Caco-2 (cell line): Measurements from ENCODE around the gene CYP2S1. TPM values are rescaled to one million over a fixed set of nuclear protein-coding genes. Genes with fewer than 3 reads are reported as not detected.

Source experiments
- BruUV-seq: library from RNA; stranded (reverse); fragments of 400-500 nt; replicated peaks from 2 replicates; lab custom pipeline; 2021; lab: Mats Ljungman, UMichigan
- CTCF ChIA-PET: fragments of 300-600 bp; sonication (Branson Sonifier 250); formaldehyde crosslinking; loops from one replicate; lab custom pipeline; 2022; ENCODE audit warnings: antibody characterized with exemption; lab: Charles Lee
- POLR2A ChIA-PET: fragments of 300-600 bp; sonication (Branson Sonifier 250); formaldehyde crosslinking; loops from one replicate; lab custom pipeline; 2022; ENCODE audit warnings: antibody characterized with exemption; lab: Charles Lee
- DNase-seq, 2 experiments: peaks; one replicate each; pipeline versions ENCODE4 v3.0.0 to v3.0.0-alpha.2; 2020 to 2022
- H3K27me3 ChIP-seq: replicated peaks from 2 replicates; pipeline ENCODE4 v1.6.0; 2011; ENCODE audit warnings: low read length; ENCODE audit not compliant: control insufficient read depth, insufficient read depth
- H3K36me3 ChIP-seq: 2 replicates; pipeline ENCODE4 v1.5.1; 2011; ENCODE audit warnings: low read length; ENCODE audit not compliant: control insufficient read depth, insufficient read depth
- H3K4me1 ChIP-seq: fragments of 250-450 bp; sonication (Bioruptor Pico); 2 replicates; pipeline ENCODE4 v1.5.1; 2020; ENCODE audit warnings: mild to moderate bottlenecking
- H3K4me3 ChIP-seq: 2 replicates; pipeline ENCODE4 v1.5.1; 2011; ENCODE audit warnings: low read depth, mild to moderate bottlenecking, control low read depth, low read length
- H3K9me3 ChIP-seq: fragments of 250-450 bp; sonication (Bioruptor Pico); 2 replicates; pipeline ENCODE4 v1.5.1; 2020; ENCODE audit warnings: mild to moderate bottlenecking, moderate library complexity
- H3K27ac Mint-ChIP-seq: one replicate; pipeline ENCODE4 v1.8.0; 2022; ENCODE audit warnings: mixed read lengths; ENCODE audit not compliant: unreplicated experiment
- H3K27me3 Mint-ChIP-seq: one replicate; pipeline ENCODE4 v1.8.0; 2022; ENCODE audit warnings: mixed read lengths; ENCODE audit not compliant: insufficient read depth, unreplicated experiment
- H3K36me3 Mint-ChIP-seq: one replicate; pipeline ENCODE4 v1.8.0; 2022; ENCODE audit warnings: mild to moderate bottlenecking, mixed read lengths; ENCODE audit not compliant: insufficient read depth, unreplicated experiment
- H3K4me1 Mint-ChIP-seq: one replicate; pipeline ENCODE4 v1.8.0; 2022; ENCODE audit warnings: low read depth, mixed read lengths; ENCODE audit not compliant: unreplicated experiment
- H3K4me3 Mint-ChIP-seq: one replicate; pipeline ENCODE4 v1.8.0; 2022; ENCODE audit warnings: mild to moderate bottlenecking, moderate library complexity, mixed read lengths; ENCODE audit not compliant: unreplicated experiment
- H3K9me3 Mint-ChIP-seq: one replicate; pipeline ENCODE4 v1.8.0; 2022; ENCODE audit warnings: mixed read lengths; ENCODE audit not compliant: unreplicated experiment
- intact Hi-C: fragments of 100-400 bp; cut with micrococcal nuclease; formaldehyde crosslinking; loops from one replicate; pipeline ENCODE4 v1.10.0; 2022; ENCODE audit not compliant: unreplicated experiment
- total RNA-seq: library from RNA; stranded (reverse); gene quantifications from 2 replicates; pipeline ENCODE4 v1.2.3, GENCODE V29; 2022
- TF ChIP-seq, protein P1 (sequence below), 2 experiments: fragments of 200-600 bp in 1 of 2; IDR thresholded peaks; 1 replicate in 1 of 2; 2 replicates in 1 of 2; pipeline versions ENCODE4 v1.5.1 to v1.8.0; 2011 to 2022; ENCODE audit warnings: antibody characterized with exemption in 1 of 2, control low read depth in 1 of 2, inconsistent platforms in 1 of 2, low read depth in 1 of 2, low read length in 1 of 2, mild to moderate bottlenecking in 1 of 2, moderate library complexity in 1 of 2; ENCODE audit not compliant: insufficient read depth in 1 of 2, severe bottlenecking in 1 of 2, unreplicated experiment in 1 of 2

CYP2S1 gene
- total RNA-seq, 1 experiment from 2014 or later: 56.0 TPM

DNA sequence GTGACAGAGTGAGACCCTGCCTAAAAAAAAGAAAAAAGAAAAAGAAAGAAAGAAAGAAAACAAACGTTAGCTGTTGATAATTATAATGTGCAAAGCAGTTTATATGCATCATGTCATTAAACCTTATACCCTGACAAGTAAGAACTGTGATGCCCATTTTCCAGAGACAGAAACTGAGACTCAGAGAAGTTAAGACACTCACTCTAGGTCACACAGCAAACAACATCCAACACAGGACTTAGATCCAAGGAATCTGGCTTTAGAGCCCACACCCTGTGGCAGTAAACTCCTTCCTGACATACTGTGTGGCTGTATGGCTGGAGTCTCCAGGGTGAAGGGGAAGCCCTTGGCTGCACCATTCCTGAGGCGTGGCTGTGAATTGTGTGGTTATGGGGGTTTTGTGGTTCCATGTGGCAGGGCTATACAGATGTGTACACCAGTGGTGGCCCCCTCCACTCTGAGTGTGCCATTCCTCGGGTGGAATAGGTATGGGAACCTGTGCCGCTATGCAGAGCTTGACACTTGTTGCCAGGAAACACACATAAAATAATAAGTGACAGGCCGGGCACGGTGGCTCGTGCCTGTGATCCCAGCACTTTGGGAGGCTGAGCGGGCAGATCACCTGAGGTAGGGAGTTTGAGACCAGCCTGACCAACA lies 41.6 kb downstream of the CYP2S1 start:
- ChIA-PET POLR2A (no interaction called here), CTCF (no interaction called here)
- TF ChIP-seq, protein P1, sequence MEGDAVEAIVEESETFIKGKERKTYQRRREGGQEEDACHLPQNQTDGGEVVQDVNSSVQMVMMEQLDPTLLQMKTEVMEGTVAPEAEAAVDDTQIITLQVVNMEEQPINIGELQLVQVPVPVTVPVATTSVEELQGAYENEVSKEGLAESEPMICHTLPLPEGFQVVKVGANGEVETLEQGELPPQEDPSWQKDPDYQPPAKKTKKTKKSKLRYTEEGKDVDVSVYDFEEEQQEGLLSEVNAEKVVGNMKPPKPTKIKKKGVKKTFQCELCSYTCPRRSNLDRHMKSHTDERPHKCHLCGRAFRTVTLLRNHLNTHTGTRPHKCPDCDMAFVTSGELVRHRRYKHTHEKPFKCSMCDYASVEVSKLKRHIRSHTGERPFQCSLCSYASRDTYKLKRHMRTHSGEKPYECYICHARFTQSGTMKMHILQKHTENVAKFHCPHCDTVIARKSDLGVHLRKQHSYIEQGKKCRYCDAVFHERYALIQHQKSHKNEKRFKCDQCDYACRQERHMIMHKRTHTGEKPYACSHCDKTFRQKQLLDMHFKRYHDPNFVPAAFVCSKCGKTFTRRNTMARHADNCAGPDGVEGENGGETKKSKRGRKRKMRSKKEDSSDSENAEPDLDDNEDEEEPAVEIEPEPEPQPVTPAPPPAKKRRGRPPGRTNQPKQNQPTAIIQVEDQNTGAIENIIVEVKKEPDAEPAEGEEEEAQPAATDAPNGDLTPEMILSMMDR (IDR thresholded peaks at IDR 0.05; ENCODE audit: insufficient read depth in 1 of 2, low read depth in 1 of 2, low read length in 1 of 2, severe bottlenecking in 1 of 2, unreplicated experiment in 1 of 2): no peak

DNA sequence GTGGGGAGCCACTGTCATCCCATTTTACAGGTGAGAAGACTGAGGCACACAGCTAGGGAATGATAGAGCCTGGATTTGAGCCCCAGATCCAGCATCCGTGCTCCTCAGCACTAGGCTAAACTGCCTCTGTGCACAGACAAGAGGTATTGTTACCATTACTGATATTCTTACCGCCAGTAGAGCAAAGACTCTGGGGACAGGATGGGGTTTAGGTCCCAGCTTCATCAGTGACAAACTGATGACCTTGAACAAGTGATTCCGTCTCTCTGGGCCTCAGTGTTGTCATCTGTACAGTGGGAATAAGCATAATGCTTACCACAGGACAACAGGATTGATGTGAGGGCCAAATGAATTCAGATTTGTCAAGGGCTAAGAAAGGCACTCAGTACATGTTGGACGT lies 42.5 kb downstream of the CYP2S1 start:
- H3K36me3 ChIP-seq: no peaks in the 10 kb centered on the region
- H3K4me1 ChIP-seq: no peaks in the 10 kb centered on the region
- Mint-ChIP-seq H3K36me3 (no peaks in the 10 kb centered on the region), H3K9me3 (no peaks in the 10 kb centered on the region), H3K27ac (no peak overlapping the region), H3K4me3 (no peak overlapping the region), H3K27me3 (no peaks in the 10 kb centered on the region), H3K4me1 (no peaks in the 10 kb centered on the region)
- ChIA-PET POLR2A (interaction anchor here (0.7 kb wide), 1 partner anchor 49 kb away, joined by 8 read pairs; no protein-coding TSS in a partner anchor), CTCF (no interaction called here)
- no peak for DNase-seq
- H3K9me3 ChIP-seq: no peaks in the 10 kb centered on the region
- BruUV-seq: no TSS peak
- H3K4me3 ChIP-seq: no peak overlapping the region
- TF ChIP-seq, protein P1 (IDR thresholded peaks at IDR 0.05; ENCODE audit: insufficient read depth in 1 of 2, low read depth in 1 of 2, low read length in 1 of 2, severe bottlenecking in 1 of 2, unreplicated experiment in 1 of 2): no peak
- H3K27me3 ChIP-seq: no peaks in the 10 kb centered on the region
- intact Hi-C loops: no loop called here

More for the DNA sequence above, 41.6 kb downstream of the CYP2S1 start:
- no peak for DNase-seq
- Histone ChIP-seq H3K27me3 (no peaks in the 10 kb centered on the region), H3K4me3 (no peak overlapping the region), H3K4me1 (no peaks in the 10 kb centered on the region), H3K9me3 (no peaks in the 10 kb centered on the region), H3K36me3 (no peaks in the 10 kb centered on the region)
- H3K36me3 Mint-ChIP-seq: no peaks in the 10 kb centered on the region
- intact Hi-C loops: no loop called here
- H3K27ac Mint-ChIP-seq: no peak overlapping the region
- BruUV-seq: no TSS peak
- H3K27me3 Mint-ChIP-seq: no peaks in the 10 kb centered on the region
- no peaks in the 10 kb centered on the region for H3K9me3 Mint-ChIP-seq
- no peak overlapping the region for H3K4me3 Mint-ChIP-seq
- H3K4me1 Mint-ChIP-seq: no peaks in the 10 kb centered on the region

DNA sequence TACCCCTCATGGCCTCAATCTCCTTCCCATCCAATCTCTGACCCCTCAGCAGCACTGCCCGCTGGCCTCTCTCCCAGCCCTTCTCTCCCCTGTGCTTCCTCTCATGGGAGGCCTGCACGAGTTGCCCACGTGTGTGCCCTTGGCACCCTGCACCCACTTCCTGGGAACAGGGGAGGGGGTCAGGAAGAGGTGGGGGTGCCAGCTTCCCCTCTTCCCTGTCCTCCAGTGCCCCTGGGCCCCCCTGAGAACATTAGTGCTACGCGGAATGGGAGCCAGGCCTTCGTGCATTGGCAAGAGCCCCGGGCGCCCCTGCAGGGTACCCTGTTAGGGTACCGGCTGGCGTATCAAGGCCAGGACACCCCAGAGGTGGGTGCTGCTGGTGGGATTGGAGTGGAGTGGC lies 45.2 kb downstream of the CYP2S1 start:
- no TSS peak for BruUV-seq
- H3K27me3 Mint-ChIP-seq: no peaks in the 10 kb centered on the region
- no peak overlapping the region for H3K4me3 Mint-ChIP-seq
- H3K4me3 ChIP-seq: no peak overlapping the region
- H3K36me3 Mint-ChIP-seq: no peaks in the 10 kb centered on the region
- H3K36me3 ChIP-seq: no peaks in the 10 kb centered on the region
- TF ChIP-seq, protein P1 (IDR thresholded peaks at IDR 0.05; ENCODE audit: insufficient read depth in 1 of 2, low read depth in 1 of 2, low read length in 1 of 2, severe bottlenecking in 1 of 2, unreplicated experiment in 1 of 2): no peak
- intact Hi-C loops: no loop called here
- no peaks in the 10 kb centered on the region for H3K9me3 ChIP-seq
- H3K27ac Mint-ChIP-seq: no peak overlapping the region
- H3K4me1 ChIP-seq: no peaks in the 10 kb centered on the region
- H3K4me1 Mint-ChIP-seq: no peaks in the 10 kb centered on the region
- POLR2A ChIA-PET: no interaction called here
- DNase-seq: no peak
- H3K9me3 Mint-ChIP-seq: no peaks in the 10 kb centered on the region
- CTCF ChIA-PET: no interaction called here
- H3K27me3 ChIP-seq: no peaks in the 10 kb centered on the region
